Measurements from ENCODE around the gene LEMD1.

DNA sequence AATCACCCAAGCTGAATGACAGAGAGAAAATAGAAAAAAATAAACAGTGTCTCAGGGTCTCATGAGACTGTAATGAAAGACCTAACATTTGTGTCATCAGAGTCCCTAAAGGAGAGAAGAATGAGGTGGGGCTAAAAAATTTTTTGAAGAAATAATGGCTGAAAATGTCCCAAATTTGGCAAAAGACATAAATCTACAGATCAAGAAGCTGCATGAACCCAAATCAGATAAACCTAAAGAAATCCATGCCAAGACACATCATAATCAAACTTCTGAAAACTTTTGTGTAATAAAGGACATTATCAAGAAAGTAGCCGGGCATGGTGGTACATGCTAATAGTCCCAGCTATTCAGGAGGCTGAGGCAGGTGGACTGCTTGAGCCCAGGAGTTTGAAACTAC, 29.2 kb downstream of the LEMD1 start:
- TF ChIP-seq, protein P1, sequence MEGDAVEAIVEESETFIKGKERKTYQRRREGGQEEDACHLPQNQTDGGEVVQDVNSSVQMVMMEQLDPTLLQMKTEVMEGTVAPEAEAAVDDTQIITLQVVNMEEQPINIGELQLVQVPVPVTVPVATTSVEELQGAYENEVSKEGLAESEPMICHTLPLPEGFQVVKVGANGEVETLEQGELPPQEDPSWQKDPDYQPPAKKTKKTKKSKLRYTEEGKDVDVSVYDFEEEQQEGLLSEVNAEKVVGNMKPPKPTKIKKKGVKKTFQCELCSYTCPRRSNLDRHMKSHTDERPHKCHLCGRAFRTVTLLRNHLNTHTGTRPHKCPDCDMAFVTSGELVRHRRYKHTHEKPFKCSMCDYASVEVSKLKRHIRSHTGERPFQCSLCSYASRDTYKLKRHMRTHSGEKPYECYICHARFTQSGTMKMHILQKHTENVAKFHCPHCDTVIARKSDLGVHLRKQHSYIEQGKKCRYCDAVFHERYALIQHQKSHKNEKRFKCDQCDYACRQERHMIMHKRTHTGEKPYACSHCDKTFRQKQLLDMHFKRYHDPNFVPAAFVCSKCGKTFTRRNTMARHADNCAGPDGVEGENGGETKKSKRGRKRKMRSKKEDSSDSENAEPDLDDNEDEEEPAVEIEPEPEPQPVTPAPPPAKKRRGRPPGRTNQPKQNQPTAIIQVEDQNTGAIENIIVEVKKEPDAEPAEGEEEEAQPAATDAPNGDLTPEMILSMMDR (IDR thresholded peaks at IDR 0.05; ENCODE audit: insufficient read depth, low read length, poor library complexity, severe bottlenecking), result no peak
- no peak for TF ChIP-seq EZH2phosphoT487 (conservative IDR thresholded peaks at IDR 0.05; ENCODE audit: low read length)
